GM19238 (cell line): ENCODE results near the gene DNAH11.

Experiments
- DNase-seq: peaks from one replicate; pipeline ENCODE4 v3.0.0; 2011; ENCODE audit warnings: low spot score; ENCODE audit not compliant: insufficient read length

The DNAH11 gene

GRCh38 chr7:21547501-21547900 is 4.7 kb downstream of the DNAH11 start:
- DNase-seq, result no peak

- no peak for DNase-seq
These were observed 5.7 kb downstream of the DNAH11 start for GRCh38 chr7:21548491-21548890.

GRCh38 chr7:21550076-21550475 is 7.2 kb downstream of the DNAH11 start:
- no peak for DNase-seq

GRCh38 chr7:21550821-21551531 is 8.1 kb downstream of the DNAH11 start:
- no peak for DNase-seq

GRCh38 chr7:21562385-21562784 is 19.5 kb downstream of the DNAH11 start:
- no peak for DNase-seq

- no peak for DNase-seq
These were observed 22.8 kb downstream of the DNAH11 start for GRCh38 chr7:21565614-21566013.

- no peak for DNase-seq
These were observed 23.3 kb downstream of the DNAH11 start for GRCh38 chr7:21566094-21566493.

GRCh38 chr7:21568762-21569161 is 25.9 kb downstream of the DNAH11 start:
- DNase-seq, result no peak

GRCh38 chr7:21572331-21573313 is 29.8 kb downstream of the DNAH11 start:
- DNase-seq, result no peak

- DNase-seq, result no peak
These were observed 36.7 kb downstream of the DNAH11 start for GRCh38 chr7:21579341-21580072.

- no peak for DNase-seq
These were observed 37.3 kb downstream of the DNAH11 start for GRCh38 chr7:21580073-21580521.

GRCh38 chr7:21585070-21585724 is 42.4 kb downstream of the DNAH11 start:
- DNase-seq, result no peak

GRCh38 chr7:21587139-21587784 is 44.4 kb downstream of the DNAH11 start:
- no peak for DNase-seq

GRCh38 chr7:21596801-21597200 is 54.0 kb downstream of the DNAH11 start:
- DNase-seq, result no peak

GRCh38 chr7:21603462-21603861 is 60.6 kb downstream of the DNAH11 start:
- no peak for DNase-seq

- no peak for DNase-seq
These were observed 61.3 kb downstream of the DNAH11 start for GRCh38 chr7:21603972-21604749.

GRCh38 chr7:21605008-21605585 is 62.3 kb downstream of the DNAH11 start:
- DNase-seq, result no peak

GRCh38 chr7:21608465-21608864 is 65.6 kb downstream of the DNAH11 start:
- no peak for DNase-seq

GRCh38 chr7:21611129-21611528 is 68.3 kb downstream of the DNAH11 start:
- DNase-seq, result no peak
